GM06990 (cell line): ENCODE data around the gene MYH6.
"Not testable (repeated sequence)": the region's sequence is repeated elsewhere in the genome, so short reads cannot be mapped to it uniquely, and the experiment has no call there.

Experiments
- DNase-seq: peaks from one replicate; pipeline ENCODE4 v3.0.0-alpha.2; 2011; ENCODE audit not compliant: insufficient read length; ENCODE audit errors: extremely low read depth
- H3K27me3 ChIP-seq: replicated peaks from 2 replicates; pipeline ENCODE4 v1.6.0; 2011; ENCODE audit warnings: low read length; ENCODE audit not compliant: control insufficient read depth, insufficient read depth
- H3K36me3 ChIP-seq: 2 replicates; pipeline ENCODE4 v1.5.1; 2011; ENCODE audit warnings: low read length; ENCODE audit not compliant: control insufficient read depth, insufficient read depth
- H3K4me3 ChIP-seq: replicated peaks from 2 replicates; pipeline ENCODE4 v1.5.1; 2011; ENCODE audit warnings: low read depth, mild to moderate bottlenecking, control low read depth, low read length
- CTCF ChIP-seq: IDR thresholded peaks from 2 replicates; pipeline ENCODE4 v1.5.1; 2011; ENCODE audit warnings: low read length, control low read depth, mild to moderate bottlenecking, inconsistent platforms; ENCODE audit not compliant: insufficient read depth, poor library complexity, severe bottlenecking

MYH6 gene

GRCh38 chr14:23430016-23430722 is 22.1 kb upstream of the MYH6 start:
- Histone ChIP-seq H3K27me3 (no peaks in the 10 kb centered on the region; the same call in none of the 2 replicates), H3K36me3 (no peaks in the 10 kb centered on the region), H3K4me3 (no peak overlapping the region)
- no peak for DNase-seq
- no peak for TF ChIP-seq CTCF

DNA sequence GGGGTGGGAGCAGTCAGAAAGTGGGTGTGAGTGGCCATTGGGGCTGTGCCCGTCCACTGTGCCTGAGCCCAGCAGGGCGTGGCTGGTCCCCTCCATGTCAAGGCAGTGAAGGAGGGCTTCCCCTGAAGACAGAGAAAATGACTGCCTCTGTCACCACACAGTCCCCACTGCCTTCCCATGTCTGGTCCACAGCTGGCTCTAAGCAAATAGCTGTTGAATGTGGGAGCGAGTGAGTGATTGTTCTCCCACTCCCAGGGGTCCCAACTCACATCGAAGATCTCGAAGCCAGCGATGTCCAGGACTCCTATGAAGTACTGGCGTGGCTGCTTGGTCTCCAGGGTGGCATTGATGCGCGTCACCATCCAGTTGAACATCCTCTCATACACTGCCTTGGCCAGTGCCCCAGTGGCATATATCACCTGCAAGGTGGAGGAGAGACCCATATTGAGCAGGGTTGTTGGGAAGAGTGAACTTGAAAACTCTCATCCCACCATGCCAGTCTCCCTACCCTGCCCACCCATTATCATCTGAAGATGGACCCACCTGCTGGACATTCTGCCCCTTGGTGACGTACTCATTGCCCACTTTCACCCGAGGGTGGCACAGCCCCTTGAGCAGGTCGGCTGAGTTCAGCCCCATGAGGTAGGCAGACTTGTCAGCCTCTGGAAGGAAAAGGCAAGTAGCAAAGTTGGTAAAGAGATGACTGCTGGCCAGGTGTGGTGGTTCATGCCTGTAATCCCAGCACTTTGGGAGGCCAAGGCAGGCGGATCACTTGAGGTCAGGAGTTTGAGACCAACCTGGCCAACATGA is 20.8 kb upstream of the MYH6 start:
- Histone ChIP-seq H3K27me3 (no peaks in the 10 kb centered on the region; the same call in none of the 2 replicates), H3K4me3 (no peak overlapping the region), H3K36me3 (no peaks in the 10 kb centered on the region)
- no peak for TF ChIP-seq CTCF
- DNase-seq, result no peak

DNA sequence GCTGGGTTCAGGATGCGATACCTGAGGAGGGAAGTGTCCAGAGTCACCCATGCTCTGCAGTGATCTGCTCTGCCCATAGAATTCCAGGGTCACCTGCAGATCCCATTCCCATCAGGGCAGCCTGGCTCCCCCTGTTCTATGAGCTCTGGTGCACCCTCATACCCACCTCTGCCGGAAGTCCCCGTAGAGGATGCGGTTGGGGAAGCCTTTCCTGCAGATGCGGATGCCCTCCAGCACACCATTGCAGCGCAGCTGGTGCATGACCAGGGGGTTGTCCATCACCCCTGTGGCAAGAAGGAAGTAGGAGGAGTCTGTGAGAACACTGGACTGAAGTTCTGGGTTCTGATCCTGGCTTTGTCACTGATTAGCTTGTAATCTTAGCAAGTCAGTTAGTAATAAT is 17.7 kb upstream of the MYH6 start:
- H3K4me3 ChIP-seq, DNase-seq, H3K36me3 ChIP-seq, H3K27me3 ChIP-seq: not testable (repeated sequence)

- Histone ChIP-seq H3K4me3 (no peak overlapping the region), H3K27me3 (no peaks in the 10 kb centered on the region), H3K36me3 (no peaks in the 10 kb centered on the region)
- no peak for DNase-seq
- TF ChIP-seq CTCF, result no peak
These were observed 17.1 kb upstream of the MYH6 start for GRCh38 chr14:23425169-23425568.

DNA sequence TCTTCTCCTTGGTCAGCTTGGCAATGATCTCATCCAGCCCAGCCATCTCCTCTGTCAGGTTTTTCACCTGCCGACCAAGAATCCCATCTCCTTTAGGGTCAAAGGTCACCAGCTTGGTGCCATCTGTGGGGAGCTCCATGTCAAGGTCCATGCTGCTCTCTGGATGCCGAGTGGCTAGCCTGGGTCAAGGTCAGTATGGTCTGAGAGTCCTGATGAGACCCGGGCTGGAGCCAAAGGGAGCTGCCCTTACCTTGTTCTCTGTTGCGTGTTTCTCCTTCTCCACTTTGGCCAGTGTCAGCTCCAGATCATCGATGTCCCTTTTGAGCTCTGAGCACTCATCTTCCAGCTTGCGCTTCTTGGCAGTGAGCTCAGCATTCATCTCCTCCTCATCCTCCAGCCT is 15.6 kb upstream of the MYH6 start:
- TF ChIP-seq CTCF, result no peak
- Histone ChIP-seq H3K36me3 (no peaks in the 10 kb centered on the region), H3K4me3 (no peak overlapping the region), H3K27me3 (no peaks in the 10 kb centered on the region)
- no peak for DNase-seq

GRCh38 chr14:23421594-23421993 is 13.5 kb upstream of the MYH6 start:
- Histone ChIP-seq H3K27me3 (no peaks in the 10 kb centered on the region; the same call in 1 of the 2 replicates), H3K4me3 (no peak overlapping the region), H3K36me3 (no peaks in the 10 kb centered on the region)
- no peak for TF ChIP-seq CTCF
- DNase-seq, result no peak

DNA sequence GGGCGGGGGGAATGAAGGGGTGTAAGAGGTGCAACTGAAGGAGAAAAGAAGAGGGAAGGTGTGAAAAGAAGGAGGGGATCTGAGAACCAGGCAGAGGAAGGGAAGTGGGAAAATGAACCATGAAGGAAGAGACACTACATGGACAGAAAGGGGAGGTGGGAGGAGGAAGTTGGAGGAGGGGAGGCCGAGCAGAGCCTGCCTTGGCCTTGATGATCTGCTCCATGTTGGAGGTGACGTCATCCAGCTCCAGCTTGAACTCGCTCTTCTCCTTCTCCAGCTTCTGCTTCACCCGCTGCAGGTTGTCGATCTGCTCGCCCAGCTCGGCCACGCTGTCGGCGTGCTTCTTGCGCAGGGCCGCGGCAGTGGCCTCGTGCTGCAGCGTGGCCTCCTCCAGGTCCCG is 11.6 kb upstream of the MYH6 start:
- H3K36me3 ChIP-seq, H3K4me3 ChIP-seq, H3K27me3 ChIP-seq, DNase-seq: not testable (repeated sequence)
